HCT116 (cell line): ENCODE data around the gene RREB1. TPM values are rescaled to one million over a fixed set of nuclear protein-coding genes. Genes with fewer than 3 reads are reported as not detected.

Experiments used
- ATAC-seq: fragments of 200-7000 bp; cut with Tn5 transposase; 2 replicates; pipeline ENCODE4 v1.9.1; 2020; ENCODE audit warnings: mild to moderate bottlenecking, moderate library complexity
- BruUV-seq: library from RNA; stranded (reverse); fragments of 400-500 nt; replicated peaks from 2 replicates; lab custom pipeline; 2021; lab: Mats Ljungman, UMichigan
- CTCF ChIA-PET: fragments of 300-600 bp; sonication (Branson Sonifier 250); formaldehyde crosslinking; loops from one replicate; lab custom pipeline; 2021; ENCODE audit warnings: antibody characterized with exemption; lab: Charles Lee
- POLR2A ChIA-PET: fragments of 300-600, 350-600 bp; sonication (Branson Sonifier 250); formaldehyde crosslinking; loops from one replicate; lab custom pipeline; 2021; ENCODE audit warnings: antibody characterized with exemption; lab: Charles Lee
- RAD21 ChIA-PET, 2 experiments: fragments of 300-600 bp; sonication (Branson Sonifier 250); formaldehyde crosslinking; loops; one replicate each; lab custom pipeline; 2023; ENCODE audit warnings: low total read pairs in 2 of 2; ENCODE audit not compliant: uncharacterized antibody in 2 of 2, unreplicated experiment in 2 of 2, low non-redundant PET in 1 of 2; lab: Charles Lee
- DNase-seq: peaks from one replicate; pipeline ENCODE4 v3.0.0-alpha.2; 2010; ENCODE audit warnings: low read depth, low spot score
- H2AFZ ChIP-seq: fragments of 200-600 bp; shearing (Covaris generic), sonication (generic); 2 replicates; pipeline ENCODE4 v1.6.1; 2017; ENCODE audit warnings: low read depth, mixed run types, mixed read lengths, antibody characterized with exemption, low read length; ENCODE audit not compliant: poor library complexity, severe bottlenecking
- H3K27ac ChIP-seq: 2 replicates; pipeline ENCODE4 v1.5.1; 2012; ENCODE audit warnings: low read depth, low read length
- H3K27me3 ChIP-seq: fragments of 200-600 bp; sonication (generic); 2 replicates; pipeline ENCODE4 v1.6.1; 2016; ENCODE audit warnings: mixed run types, low read length, mixed read lengths; ENCODE audit not compliant: insufficient read depth
- H3K36me3 ChIP-seq, 2 experiments: fragments of 200-500 bp in 1 of 2; fragments of 200-600 bp in 1 of 2; sonication (Bioruptor generic) in 1 of 2; sonication (generic) in 1 of 2; 2 replicates each; pipeline versions ENCODE4 v1.5.1 to v1.6.1; 2014 to 2016; ENCODE audit warnings: low read length in 2 of 2, inconsistent platforms in 1 of 2, mixed read lengths in 1 of 2, mixed run types in 1 of 2; ENCODE audit not compliant: insufficient read depth in 2 of 2, control insufficient read depth in 1 of 2
- H3K4me1 ChIP-seq, 2 experiments: fragments of 200-600 bp in 1 of 2; sonication (generic) in 1 of 2; 2 replicates each; pipeline versions ENCODE4 v1.5.1 to v1.6.1; 2012 to 2017; ENCODE audit warnings: low read length in 2 of 2, inconsistent platforms in 1 of 2, mild to moderate bottlenecking in 1 of 2, mixed read lengths in 1 of 2, mixed run types in 1 of 2, moderate library complexity in 1 of 2; ENCODE audit not compliant: insufficient read depth in 2 of 2, control insufficient read depth in 1 of 2
- H3K4me2 ChIP-seq: fragments of 200-600 bp; sonication (generic); 2 replicates; pipeline ENCODE4 v1.6.1; 2017; ENCODE audit warnings: mixed run types, low read length, mixed read lengths
- H3K4me3 ChIP-seq, 2 experiments: fragments of 200-600 bp in 1 of 2; sonication (generic) in 1 of 2; replicated peaks in 1 of 2; 2 replicates each; pipeline ENCODE4 v1.5.1; 2011 to 2016; ENCODE audit warnings: low read length in 2 of 2, control low read depth in 1 of 2, low read depth in 1 of 2, mild to moderate bottlenecking in 1 of 2, mixed read lengths in 1 of 2, mixed run types in 1 of 2
- H3K79me2 ChIP-seq: fragments of 200-600 bp; sonication (generic); 2 replicates; pipeline ENCODE4 v1.6.1; 2017; ENCODE audit warnings: mild to moderate bottlenecking, mixed run types, low read length, moderate library complexity, mixed read lengths; ENCODE audit not compliant: insufficient read depth
- H3K9ac ChIP-seq: fragments of 200-600 bp; sonication (generic); 2 replicates; pipeline ENCODE4 v1.6.1; 2016; ENCODE audit warnings: low read length, mixed read lengths
- H3K9me2 ChIP-seq: fragments of 200-600 bp; sonication (generic), shearing (Covaris generic); 2 replicates; pipeline ENCODE4 v1.6.1; 2017; ENCODE audit warnings: mixed run types, mild to moderate bottlenecking, moderate library complexity; ENCODE audit not compliant: insufficient read depth
- H3K9me3 ChIP-seq, 2 experiments: fragments of 200-500 bp in 1 of 2; fragments of 200-600 bp in 1 of 2; sonication (Bioruptor generic) in 1 of 2; sonication (generic) in 1 of 2; 2 replicates each; pipeline ENCODE4 v1.6.1; 2014 to 2017; ENCODE audit warnings: low read length in 2 of 2, mixed read lengths in 2 of 2, inconsistent platforms in 1 of 2, low read depth in 1 of 2, mild to moderate bottlenecking in 1 of 2, mixed run types in 1 of 2, moderate library complexity in 1 of 2; ENCODE audit not compliant: control insufficient read depth in 1 of 2, insufficient read depth in 1 of 2
- H4K20me1 ChIP-seq: fragments of 200-600 bp; sonication (generic), shearing (Covaris generic); 2 replicates; pipeline ENCODE4 v1.6.1; 2017; ENCODE audit warnings: mixed run types, mild to moderate bottlenecking, moderate library complexity; ENCODE audit not compliant: insufficient read depth
- ATF3 ChIP-seq: IDR thresholded peaks from 2 replicates; pipeline ENCODE4 v1.6.1; 2012
- CBX3 ChIP-seq: IDR thresholded peaks from 2 replicates; pipeline ENCODE4 v1.6.1; 2012; ENCODE audit warnings: low read depth
- CTCF ChIP-seq, 3 experiments: fragments of 200-600 bp in 1 of 3; sonication (generic) in 1 of 3; IDR thresholded peaks in 2 of 3; conservative IDR thresholded peaks in 1 of 3; 2 replicates each; pipeline ENCODE4 v1.5.1; 2012 to 2017; ENCODE audit warnings: low read depth in 2 of 3, low read length in 2 of 3, antibody characterized with exemption in 1 of 3, borderline replicate concordance in 1 of 3, control low read depth in 1 of 3, mild to moderate bottlenecking in 1 of 3, mixed read lengths in 1 of 3, mixed run types in 1 of 3, moderate library complexity in 1 of 3; ENCODE audit not compliant: insufficient read depth in 1 of 3
- ELF1 ChIP-seq: IDR thresholded peaks from 2 replicates; pipeline ENCODE4 v1.6.1; 2012; ENCODE audit warnings: low read depth, borderline replicate concordance
- EZH2phosphoT487 ChIP-seq: fragments of 200-600 bp; IDR thresholded peaks from 2 replicates; pipeline ENCODE4 v1.6.1; 2018; ENCODE audit warnings: antibody characterized with exemption, borderline replicate concordance
- JUND ChIP-seq: IDR thresholded peaks from 2 replicates; pipeline ENCODE4 v1.6.1; 2012
- SP1 ChIP-seq: IDR thresholded peaks from 2 replicates; pipeline ENCODE4 v1.6.1; 2012; ENCODE audit warnings: low read depth
- ZBTB33 ChIP-seq: IDR thresholded peaks from 2 replicates; pipeline ENCODE4 v1.6.1; 2011; ENCODE audit warnings: mild to moderate bottlenecking, low read length, moderate library complexity; ENCODE audit not compliant: insufficient replicate concordance; ENCODE audit errors: extremely low read depth
- ZFX ChIP-seq: fragments of 450-650 bp; IDR thresholded peaks from 2 replicates; pipeline ENCODE4 v1.6.1; 2017
- intact Hi-C: fragments of 100-400 bp; cut with micrococcal nuclease; formaldehyde crosslinking; loops from 2 replicates; pipeline ENCODE4 v1.10.0; 2022
- total RNA-seq: library from RNA; stranded (reverse); gene quantifications from one replicate; pipeline ENCODE4 v1.2.1, GENCODE V29; 2021; ENCODE audit not compliant: unreplicated experiment

The RREB1 gene
- total RNA-seq, 1 experiment from 2014 or later = 47.9 TPM

- Histone ChIP-seq H3K36me3 (no peaks in the 10 kb centered on the region), H3K4me3 (no peak overlapping the region), H3K27me3 (no peaks in the 10 kb centered on the region), H4K20me1 (peaks cover 8% of the 10 kb centered on the region; the same call in 1 of the 2 replicates), H3K4me1 (peaks cover 17 to 45% of the 10 kb centered on the region in 2 experiments), H3K4me2 (no peak overlapping the region), H3K9me3 (no peaks in the 10 kb centered on the region), H3K9me2 (no peaks in the 10 kb centered on the region), H3K79me2 (peaks cover 88% of the 10 kb centered on the region), H3K27ac (no peak overlapping the region), H2AFZ (no peak overlapping the region), H3K9ac (no peak overlapping the region)
- ATAC-seq (no peak), DNase-seq (no peak)
- ChIA-PET POLR2A (no interaction called here), RAD21 (no interaction called here), CTCF (no interaction called here)
- no TSS peak for BruUV-seq
- no peak for TF ChIP-seq SP1
- TF ChIP-seq CTCF (IDR thresholded peaks at IDR 0.05 in 2 of 3, conservative IDR thresholded peaks at IDR 0.05 in 1 of 3; ENCODE audit: borderline replicate concordance in 1 of 3, insufficient read depth in 1 of 3, low read depth in 2 of 3, low read length in 2 of 3) = no peak
- no peak for TF ChIP-seq ZFX
- no peak for TF ChIP-seq EZH2phosphoT487
- TF ChIP-seq JUND = no peak
- no peak for TF ChIP-seq CBX3
- intact Hi-C loops = no loop called here
These were observed 58.1 kb downstream of the RREB1 start for GRCh38 chr6:7165890-7166267.

- peaks cover 4% of the 10 kb centered on the region; the same call in 1 of the 2 replicates for H4K20me1 ChIP-seq
- H3K4me1 ChIP-seq = peaks cover 12 to 38% of the 10 kb centered on the region in 2 experiments; a peak in 3 of 4 replicates
- no peak overlapping the region for H3K4me2 ChIP-seq
- DNase-seq (no peak), ATAC-seq (no peak)
- H2AFZ ChIP-seq = no peak overlapping the region
- RAD21 ChIA-PET = interaction anchor here in 1 of 2 experiments (0.7 kb wide), 1 partner anchor 76 kb away, joined by 4 read pairs; no protein-coding TSS in a partner anchor
- H3K9me2 ChIP-seq = no peaks in the 10 kb centered on the region
- peaks cover 86% of the 10 kb centered on the region for H3K79me2 ChIP-seq
- intact Hi-C loops = no loop called here
- no peak overlapping the region for H3K27ac ChIP-seq
- CTCF ChIA-PET = no interaction called here
- no peaks in the 10 kb centered on the region for H3K9me3 ChIP-seq
- H3K4me3 ChIP-seq = no peak overlapping the region
- TF ChIP-seq ZBTB33 = no peak
- TF ChIP-seq ELF1 = no peak
- no peak for TF ChIP-seq ATF3
- no peak for TF ChIP-seq JUND
- TF ChIP-seq CBX3 = no peak
- H3K36me3 ChIP-seq = no peaks in the 10 kb centered on the region
- H3K9ac ChIP-seq = no peak overlapping the region
- POLR2A ChIA-PET = no interaction called here
- no peaks in the 10 kb centered on the region for H3K27me3 ChIP-seq
- BruUV-seq = no TSS peak
These were observed 58.9 kb downstream of the RREB1 start for GRCh38 chr6:7166410-7167293.
